ENCODE results near the gene NCOA7.

GRCh38 chr6:125872259-125872921 is 81.6 kb downstream of the NCOA7 start:
- TF ChIP-seq CTCF (IDR thresholded peaks at IDR 0.05) (no peak), POLR2AphosphoS5 (IDR thresholded peaks at IDR 0.05) (no peak), POLR2A (IDR thresholded peaks at IDR 0.05) (no peak)
